AG20443 (cell line): ENCODE data around the gene FLOT2.
"Not testable (repeated sequence)": the region's sequence is repeated elsewhere in the genome, so short reads cannot be mapped to it uniquely, and the experiment has no call there.

ENCODE experiments used
- DNase-seq: peaks from one replicate; pipeline ENCODE4 v3.0.0; 2012; ENCODE audit warnings: low spot score, mixed read lengths

FLOT2 gene

GRCh38 chr17:28896884-28897768 lies at the start of gene FLOT2:
Gene FLOT2, minus strand, starts transcription at chr17:28897733. Its CDS starts 159 bp downstream, at chr17:28897574.
- DNase-seq = peak; percentile 70

GRCh38 chr17:28946239-28946638 lies 48.7 kb upstream of the FLOT2 start:
- peak; percentile 45 for DNase-seq

- peak; percentile 30 for DNase-seq
Measured at GRCh38 chr17:28944862-28945741, 47.6 kb upstream of the FLOT2 start.

GRCh38 chr17:28944343-28944742 lies 46.8 kb upstream of the FLOT2 start:
- no peak for DNase-seq

GRCh38 chr17:28942925-28943324 lies 45.4 kb upstream of the FLOT2 start:
- DNase-seq = no peak

- DNase-seq = no peak
Measured at GRCh38 chr17:28941251-28941650, 43.7 kb upstream of the FLOT2 start.

- DNase-seq = no peak
Measured at GRCh38 chr17:28940675-28941074, 43.1 kb upstream of the FLOT2 start.

GRCh38 chr17:28940142-28940541 lies 42.6 kb upstream of the FLOT2 start:
- DNase-seq = no peak

GRCh38 chr17:28938552-28938951 lies 41.0 kb upstream of the FLOT2 start:
- no peak for DNase-seq

- peak; percentile 63 for DNase-seq
Measured at GRCh38 chr17:28937044-28937729, 39.7 kb upstream of the FLOT2 start.

GRCh38 chr17:28935744-28936460 lies 38.4 kb upstream of the FLOT2 start:
- no peak for DNase-seq

- not testable (repeated sequence) for DNase-seq
Measured at GRCh38 chr17:28934508-28934907, 37.0 kb upstream of the FLOT2 start.

GRCh38 chr17:28929787-28930186 lies 32.3 kb upstream of the FLOT2 start:
- no peak for DNase-seq

GRCh38 chr17:28928061-28928460 lies 30.5 kb upstream of the FLOT2 start:
- DNase-seq = no peak

- no peak for DNase-seq
Measured at GRCh38 chr17:28926786-28927185, 29.3 kb upstream of the FLOT2 start.

- DNase-seq = no peak
Measured at GRCh38 chr17:28926366-28926765, 28.8 kb upstream of the FLOT2 start.

- DNase-seq = peak; percentile 73
Measured at GRCh38 chr17:28925912-28926365, 28.4 kb upstream of the FLOT2 start.

GRCh38 chr17:28920201-28920600 lies 22.7 kb upstream of the FLOT2 start:
- DNase-seq = no peak

- DNase-seq = no peak
Measured at GRCh38 chr17:28918295-28918694, 20.8 kb upstream of the FLOT2 start.

- DNase-seq = no peak
Measured at GRCh38 chr17:28917465-28917864, 19.9 kb upstream of the FLOT2 start.

GRCh38 chr17:28917029-28917428 lies 19.5 kb upstream of the FLOT2 start:
- no peak for DNase-seq
